ENCODE measurements around the gene CDKAL1. TPM values are rescaled to one million over a fixed set of nuclear protein-coding genes. Genes with fewer than 3 reads are reported as not detected.
A peak's percentile ranks its signal among the peaks of the same experiment; 100 is the strongest.
"Not testable (repeated sequence)": the region's sequence is repeated elsewhere in the genome, so short reads cannot be mapped to it uniquely, and the experiment has no call there.

CDKAL1 gene
- total RNA-seq, 1 experiment from 2014 or later = 23.4 TPM

GRCh38 chr6:20793174-20793573 lies 258.9 kb downstream of the CDKAL1 start:
- DNase-seq (ENCODE audit: low spot score) = no peak

GRCh38 chr6:20797597-20797996 lies 263.3 kb downstream of the CDKAL1 start:
- no peak for DNase-seq (ENCODE audit: low spot score)

- DNase-seq (ENCODE audit: low spot score) = no peak
Measured at GRCh38 chr6:20800229-20800628, 266.0 kb downstream of the CDKAL1 start.

- DNase-seq (ENCODE audit: low spot score) = no peak
Measured at GRCh38 chr6:20800653-20801052, 266.4 kb downstream of the CDKAL1 start.

GRCh38 chr6:20801595-20801994 lies 267.3 kb downstream of the CDKAL1 start:
- DNase-seq (ENCODE audit: low spot score) = no peak

GRCh38 chr6:20802596-20802995 lies 268.3 kb downstream of the CDKAL1 start:
- DNase-seq (ENCODE audit: low spot score) = no peak

GRCh38 chr6:20805021-20805420 lies 270.8 kb downstream of the CDKAL1 start:
- no peak for DNase-seq (ENCODE audit: low spot score)

- DNase-seq (ENCODE audit: low spot score) = no peak
Measured at GRCh38 chr6:20806669-20807068, 272.4 kb downstream of the CDKAL1 start.

- no peak for DNase-seq (ENCODE audit: low spot score)
Measured at GRCh38 chr6:20808439-20808838, 274.2 kb downstream of the CDKAL1 start.

- no peak for DNase-seq (ENCODE audit: low spot score)
Measured at GRCh38 chr6:20808924-20809323, 274.7 kb downstream of the CDKAL1 start.

GRCh38 chr6:20810727-20811108 lies 276.5 kb downstream of the CDKAL1 start:
- DNase-seq (ENCODE audit: low spot score) = no peak

- DNase-seq (ENCODE audit: low spot score) = peak; percentile 92
Measured at GRCh38 chr6:20811109-20811761, 277.0 kb downstream of the CDKAL1 start.

- DNase-seq (ENCODE audit: low spot score) = no peak
Measured at GRCh38 chr6:20812776-20813175, 278.5 kb downstream of the CDKAL1 start.

- no peak for DNase-seq (ENCODE audit: low spot score)
Measured at GRCh38 chr6:20814494-20814893, 280.2 kb downstream of the CDKAL1 start.

- DNase-seq (ENCODE audit: low spot score) = no peak
Measured at GRCh38 chr6:20816126-20816525, 281.9 kb downstream of the CDKAL1 start.

- DNase-seq (ENCODE audit: low spot score) = no peak
Measured at GRCh38 chr6:20817806-20818320, 283.6 kb downstream of the CDKAL1 start.

- no peak for DNase-seq (ENCODE audit: low spot score)
Measured at GRCh38 chr6:20819774-20820400, 285.6 kb downstream of the CDKAL1 start.

- DNase-seq (ENCODE audit: low spot score) = no peak
Measured at GRCh38 chr6:20826378-20826777, 292.1 kb downstream of the CDKAL1 start.

GRCh38 chr6:20827798-20828197 lies 293.5 kb downstream of the CDKAL1 start:
- DNase-seq (ENCODE audit: low spot score) = no peak

GRCh38 chr6:20830576-20830975 lies 296.3 kb downstream of the CDKAL1 start:
- no peak for DNase-seq (ENCODE audit: low spot score)

- DNase-seq (ENCODE audit: low spot score) = not testable (repeated sequence)
Measured at GRCh38 chr6:20831251-20831650, 297.0 kb downstream of the CDKAL1 start.

GRCh38 chr6:20833881-20834515 lies 299.7 kb downstream of the CDKAL1 start:
- DNase-seq (ENCODE audit: low spot score) = no peak

Data from A172 (cell line).